Psoas muscle (tissue), 8 donors: Measurements from ENCODE around the gene MARK3. TPM values are rescaled to one million over a fixed set of nuclear protein-coding genes. Genes with fewer than 3 reads are reported as not detected.

ENCODE experiments used
- ATAC-seq, 4 donors: fragments of 200-7000 bp; cut with Tn5 transposase; one replicate each; pipeline ENCODE4 v1.9.1; 2020; ENCODE audit warnings: moderate library complexity in 3 of 4, mild to moderate bottlenecking in 2 of 4
- DNase-seq, 2 donors: peaks; one replicate each; pipeline ENCODE4 v3.0.0-alpha.2; 2020
- H3K27ac ChIP-seq: fragments of 200-600 bp; one replicate; pipeline ENCODE4 v1.8.0; 2022
- H3K27me3 ChIP-seq, 3 donors: fragments of 200-600 bp in 1 of 3; one replicate each; pipeline versions ENCODE4 v1.6.1 to v1.8.0; 2013 to 2022; ENCODE audit warnings: low read length in 2 of 3, mild to moderate bottlenecking in 2 of 3, moderate library complexity in 1 of 3; ENCODE audit not compliant: insufficient read depth in 3 of 3
- H3K36me3 ChIP-seq, 2 donors: fragments of 200-600 bp in 1 of 2; one replicate each; pipeline versions ENCODE4 v1.6.1 to v1.8.0; 2013 to 2022; ENCODE audit warnings: low read depth in 1 of 2, mild to moderate bottlenecking in 1 of 2, moderate library complexity in 1 of 2; ENCODE audit not compliant: insufficient read depth in 1 of 2
- H3K4me1 ChIP-seq: fragments of 200-600 bp; one replicate; pipeline ENCODE4 v1.8.0; 2022
- H3K4me3 ChIP-seq: fragments of 200-600 bp; one replicate; pipeline ENCODE4 v1.8.0; 2022; ENCODE audit warnings: mild to moderate bottlenecking
- H3K9me3 ChIP-seq: fragments of 200-600 bp; one replicate; pipeline ENCODE4 v1.8.0; 2022
- CTCF ChIP-seq: fragments of 200-600 bp; IDR thresholded peaks from one replicate; pipeline ENCODE4 v1.8.0; 2022; ENCODE audit warnings: antibody characterized with exemption
- WGBS, 3 donors: extraction: QIAGEN DNeasy Blood & Tissue Kit; methylation state at CpG; one replicate each; pipeline versions ENCODE4 v1.1.6 to v1.1.7; 2013; 5-methylcytosine and 5-hydroxymethylcytosine counted together
- intact Hi-C, 2 donors: fragments of 100-400 bp; cut with DNase I; formaldehyde crosslinking; loops; one replicate each; pipeline versions ENCODE4 v1.11.0 to v1.14.2; 2022
- polyA plus RNA-seq, 3 donors: library from polyadenylated mRNA; stranded (reverse); fragments of 200-250 nt; gene quantifications; one replicate each; pipeline ENCODE4 v1.2.3, GENCODE V29; 2013
- total RNA-seq, 4 donors: library from RNA; stranded (reverse); fragmentation: NEBNext Ultra II Directional in 2 of 4; extraction: Animal tissue kit (Norgen Biotek cat#: 25700) in 2 of 4; gene quantifications; one replicate each; pipeline versions ENCODE4 v1.2.1 to v1.2.4, GENCODE V29; 2021 to 2023
- donor health status: healthy with polysubstance abuse.
- donor health status: DM: no; HTN: no; CAD: no; lungs with moderate emphysema.
- donor health status: Bipolar disorder and iron deficiency.
- donor health status: healthy.
- donor health status: DM: yes; HTN: yes; CAD: no.
- donor health status: DM: no; HTN: no; CAD: no.
- donor health status: DM: no; HTN: no; CAD: no.
- donor health status: DM: yes; HTN: yes; CAD: no.

MARK3 gene
- total and polyA plus RNA-seq, 7 donors: 46.1 to 89.2 (median 63.9) TPM

GRCh38 chr14:103391048-103391447, 5.8 kb downstream of the MARK3 start:
- no peak for DNase-seq
- TF ChIP-seq CTCF: peak; percentile 55
- no peaks in the 10 kb centered on the region for H3K36me3 ChIP-seq
- peaks cover 65% of the 10 kb centered on the region for H3K4me1 ChIP-seq
- intact Hi-C loops: loop anchor here in 1 of 2 donors (5.0 kb wide), 1 partner anchor 51 kb away; no protein-coding TSS in a partner anchor
- WGBS, 3 donors: 23 to 26% (median 24%) methylated on average over 4 of the region's 4 CpGs
- H3K27me3 ChIP-seq: no peaks in the 10 kb centered on the region
- H3K4me3 ChIP-seq: no peak overlapping the region
- ATAC-seq: peak in 1 of 4 donors; percentile 15
- no peaks in the 10 kb centered on the region for H3K9me3 ChIP-seq
- no peak overlapping the region for H3K27ac ChIP-seq

GRCh38 chr14:103392106-103392505, 6.9 kb downstream of the MARK3 start:
- peaks cover 71% of the 10 kb centered on the region for H3K4me1 ChIP-seq
- no peaks in the 10 kb centered on the region for H3K9me3 ChIP-seq
- H3K27ac ChIP-seq: peak overlapping the region; percentile 21
- 57 to 83% (median 65%) methylated on average over 5 of the region's 5 CpGs for WGBS, 3 donors
- no peak overlapping the region for H3K4me3 ChIP-seq
- ATAC-seq: no peak
- TF ChIP-seq CTCF: no peak
- DNase-seq: no peak
- intact Hi-C loops: loop anchor here in 1 of 2 donors (5.0 kb wide), 1 partner anchor 50 kb away; no protein-coding TSS in a partner anchor
- no peaks in the 10 kb centered on the region for H3K36me3 ChIP-seq
- H3K27me3 ChIP-seq: no peaks in the 10 kb centered on the region

DNA sequence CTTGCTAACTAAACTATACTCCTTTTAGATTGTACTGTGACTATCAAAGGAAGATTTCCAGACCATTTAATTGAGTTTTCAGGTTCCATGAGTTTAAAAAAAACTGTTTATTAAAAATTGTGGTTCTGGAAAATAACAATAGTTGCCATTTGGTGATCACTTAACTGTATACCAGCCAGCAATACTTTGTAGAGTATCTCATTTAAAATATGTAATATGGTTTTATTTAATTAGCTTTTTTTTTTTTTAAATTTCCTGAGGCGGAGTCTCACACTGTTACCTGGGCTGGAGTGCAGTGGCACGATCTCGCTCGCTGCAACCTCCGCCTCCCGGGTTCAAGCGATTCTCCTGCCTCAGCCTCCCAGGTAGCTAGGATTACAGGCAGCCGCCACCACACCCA, 7.4 kb downstream of the MARK3 start:
- TF ChIP-seq CTCF: no peak
- intact Hi-C loops: loop anchor here in 1 of 2 donors (5.0 kb wide), 1 partner anchor 50 kb away; no protein-coding TSS in a partner anchor
- WGBS, 3 donors: 90 to 97% (median 92%) methylated on average over 8 of the region's 8 CpGs
- H3K4me1 ChIP-seq: peaks cover 68% of the 10 kb centered on the region
- no peaks in the 10 kb centered on the region for H3K36me3 ChIP-seq
- no peaks in the 10 kb centered on the region for H3K27me3 ChIP-seq
- ATAC-seq (no peak), DNase-seq (no peak)
- H3K4me3 ChIP-seq: no peak overlapping the region
- H3K9me3 ChIP-seq: no peaks in the 10 kb centered on the region
- H3K27ac ChIP-seq: peak overlapping the region; percentile 75

DNA sequence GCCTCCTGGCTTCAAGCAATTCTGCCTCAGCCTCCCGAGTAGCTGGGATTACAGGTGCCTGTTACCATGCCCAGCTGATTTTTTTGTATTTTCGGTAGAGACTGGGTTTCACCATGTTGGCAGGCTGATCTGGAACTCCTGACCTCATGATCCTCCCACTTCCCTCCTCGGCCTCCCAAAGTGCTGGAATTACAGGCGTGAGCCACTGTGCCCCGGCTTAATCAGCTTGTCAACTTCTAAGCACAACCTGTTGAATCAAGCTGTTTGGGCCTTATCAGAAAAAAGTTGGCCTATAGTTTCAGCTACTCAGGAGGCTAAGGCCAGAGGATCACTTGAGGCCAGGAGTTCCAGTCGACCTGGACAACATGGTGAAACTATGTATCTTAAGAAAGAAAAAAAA, 7.9 kb downstream of the MARK3 start:
- TF ChIP-seq CTCF: no peak
- Histone ChIP-seq H3K36me3 (no peaks in the 10 kb centered on the region), H3K4me1 (peaks cover 66% of the 10 kb centered on the region), H3K9me3 (no peaks in the 10 kb centered on the region), H3K27ac (peak overlapping the region; percentile 75), H3K4me3 (no peak overlapping the region), H3K27me3 (no peaks in the 10 kb centered on the region)
- no peak for DNase-seq
- peak in 1 of 4 donors; percentile 9 for ATAC-seq
- intact Hi-C loops: loop anchor here in 1 of 2 donors (5.0 kb wide), 1 partner anchor 49 kb away; no protein-coding TSS in a partner anchor
- WGBS, 3 donors: 25 to 49% (median 35%) methylated on average over 6 of the region's 6 CpGs
